Adrenal gland (tissue), 12 donors: ENCODE measurements around the gene KIDINS220. TPM values are rescaled to one million over a fixed set of nuclear protein-coding genes. Genes with fewer than 3 reads are reported as not detected.

Experiments used
- DNase-seq, 7 donors: peaks; one replicate each; pipeline ENCODE4 v3.0.0-alpha.2; 2019 to 2020
- H3K27ac ChIP-seq, 5 donors: fragments of 200-600 bp; sonication (generic) in 4 of 5; 1 replicate in 3 of 5; 2 replicates in 2 of 5; pipeline versions ENCODE4 v1.5.1 to v1.8.0; 2016 to 2020; ENCODE audit warnings: mild to moderate bottlenecking in 1 of 5
- H3K27me3 ChIP-seq: fragments of 200-600 bp; 2 replicates; pipeline ENCODE4 v1.8.0; 2021
- H3K36me3 ChIP-seq, 2 donors: fragments of 200-600 bp; replicated peaks in 1 of 2; 1 replicate in 1 of 2; 2 replicates in 1 of 2; pipeline versions ENCODE4 v1.5.1 to v1.8.0; 2018 to 2022
- H3K4me1 ChIP-seq, 2 donors: fragments of 200-600 bp; replicated peaks in 1 of 2; 1 replicate in 1 of 2; 2 replicates in 1 of 2; pipeline versions ENCODE4 v1.5.1 to v1.8.0; 2018 to 2021
- H3K4me3 ChIP-seq, 4 donors: fragments of 200-600 bp; sonication (generic) in 3 of 4; one replicate each; pipeline ENCODE4 v1.5.1; 2016 to 2018
- H3K9me3 ChIP-seq, 3 donors: fragments of 200-600 bp; sonication (generic) in 1 of 3; replicated peaks in 1 of 3; 1 replicate in 2 of 3; 2 replicates in 1 of 3; pipeline versions ENCODE4 v1.5.1 to v1.8.0; 2016 to 2021
- POLR2A ChIP-seq, 2 donors: fragments of 450-650 bp; IDR thresholded peaks; one replicate each; pipeline ENCODE4 v1.6.1; 2017; ENCODE audit warnings: antibody characterized with exemption in 2 of 2, mild to moderate bottlenecking in 2 of 2, moderate library complexity in 1 of 2
- WGBS, 4 donors: extraction: QIAGEN DNeasy Blood & Tissue Kit in 2 of 4; methylation state at CpG; one replicate each; pipeline versions ENCODE4 v1.1.5 to v1.1.7; 2013 to 2017; 5-methylcytosine and 5-hydroxymethylcytosine counted together
- intact Hi-C, 2 donors: fragments of 100-400 bp; cut with DNase I; formaldehyde crosslinking; loops; one replicate each; pipeline versions ENCODE4 v1.14.1 to v1.15.0; 2022 to 2023
- polyA plus RNA-seq, 3 donors: library from polyadenylated mRNA; stranded (reverse); fragments of 200-250 nt in 2 of 3; fragments of 350-450 nt in 1 of 3; fragmentation: Illumina TruSeq in 1 of 3; extraction: RNeasy Lipid Tissue Mini Kit (QIAGEN cat#74804) in 1 of 3; gene quantifications; one replicate each; pipeline ENCODE4 v1.2.3, GENCODE V29; 2013 to 2014
- total RNA-seq, 9 donors: library from RNA; depleted of rRNA in 4 of 9; stranded (reverse); fragments of >200 nt in 4 of 9; fragments of 120-200 nt in 1 of 9; fragmentation: NEBNext Ultra II Directional in 1 of 9; extraction: Animal tissue kit (Norgen Biotek cat#: 25700) in 1 of 9; gene quantifications; one replicate each; pipeline versions ENCODE4 v1.1.0 to v1.2.4, GENCODE V29; 2013 to 2023
- TF ChIP-seq, protein P1 (sequence below), 6 experiments: fragments of 450-650 bp in 4 of 6; fragments of 200-600 bp in 2 of 6; sonication (generic) in 1 of 6; IDR thresholded peaks; 1 replicate in 5 of 6; 2 replicates in 1 of 6; pipeline versions ENCODE4 v1.5.1 to v1.8.0; 2016 to 2021; ENCODE audit warnings: antibody characterized with exemption in 6 of 6, mild to moderate bottlenecking in 2 of 6, moderate library complexity in 1 of 6
- donor health status: healthy with polysubstance abuse.
- donor health status: Bipolar disorder and iron deficiency.
- donor health status: DM: yes; HTN: yes; CAD: no.
- donor health status: DM: no; HTN: no; CAD: no.
- donor health status: DM: no; HTN: no; CAD: no.
- donor health status: DM: yes; HTN: yes; CAD: no.

KIDINS220 gene
- total and polyA plus RNA-seq, 12 donors, result 17.1 to 162 (median 58.3) TPM

DNA sequence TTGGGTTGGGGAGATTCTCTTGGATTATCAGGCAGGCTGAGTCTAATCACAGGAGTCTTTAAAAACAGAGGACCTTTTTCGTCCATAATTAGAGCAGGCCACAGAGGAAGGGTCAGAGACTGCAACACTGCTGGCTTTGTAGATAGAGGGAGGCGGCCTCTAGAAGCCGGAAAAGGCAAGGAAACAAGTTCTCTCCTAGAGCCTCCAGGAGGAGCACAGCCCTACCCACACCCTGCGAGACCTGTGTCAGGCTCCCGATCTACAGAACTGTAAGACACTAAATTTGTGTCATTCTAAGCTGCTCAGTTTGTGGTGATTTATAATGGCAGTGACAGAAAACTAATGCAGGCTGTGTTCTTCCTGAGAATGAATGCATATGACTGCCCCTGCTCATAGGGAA is 140.2 kb downstream of the KIDINS220 start:
- H3K9me3 ChIP-seq, result no peaks in the 10 kb centered on the region
- H3K4me1 ChIP-seq, result peaks cover 10 to 14% of the 10 kb centered on the region in 2 donors
- no peak for DNase-seq
- H3K36me3 ChIP-seq, result no peaks in the 10 kb centered on the region
- H3K4me3 ChIP-seq, result no peak overlapping the region
- H3K27me3 ChIP-seq, result no peaks in the 10 kb centered on the region
- H3K27ac ChIP-seq, result no peak overlapping the region
- intact Hi-C loops, result loop anchor here in 1 of 2 donors (10.0 kb wide), 1 partner anchor 58 kb away; no protein-coding TSS in a partner anchor
- 86 to 93% (median 90%) methylated on average over 5 of the region's 5 CpGs for WGBS, 4 donors
- TF ChIP-seq, protein P1, sequence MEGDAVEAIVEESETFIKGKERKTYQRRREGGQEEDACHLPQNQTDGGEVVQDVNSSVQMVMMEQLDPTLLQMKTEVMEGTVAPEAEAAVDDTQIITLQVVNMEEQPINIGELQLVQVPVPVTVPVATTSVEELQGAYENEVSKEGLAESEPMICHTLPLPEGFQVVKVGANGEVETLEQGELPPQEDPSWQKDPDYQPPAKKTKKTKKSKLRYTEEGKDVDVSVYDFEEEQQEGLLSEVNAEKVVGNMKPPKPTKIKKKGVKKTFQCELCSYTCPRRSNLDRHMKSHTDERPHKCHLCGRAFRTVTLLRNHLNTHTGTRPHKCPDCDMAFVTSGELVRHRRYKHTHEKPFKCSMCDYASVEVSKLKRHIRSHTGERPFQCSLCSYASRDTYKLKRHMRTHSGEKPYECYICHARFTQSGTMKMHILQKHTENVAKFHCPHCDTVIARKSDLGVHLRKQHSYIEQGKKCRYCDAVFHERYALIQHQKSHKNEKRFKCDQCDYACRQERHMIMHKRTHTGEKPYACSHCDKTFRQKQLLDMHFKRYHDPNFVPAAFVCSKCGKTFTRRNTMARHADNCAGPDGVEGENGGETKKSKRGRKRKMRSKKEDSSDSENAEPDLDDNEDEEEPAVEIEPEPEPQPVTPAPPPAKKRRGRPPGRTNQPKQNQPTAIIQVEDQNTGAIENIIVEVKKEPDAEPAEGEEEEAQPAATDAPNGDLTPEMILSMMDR (IDR thresholded peaks at IDR 0.05), result no peak
- no peak for TF ChIP-seq POLR2A (IDR thresholded peaks at IDR 0.05)

- Histone ChIP-seq H3K27ac (no peak overlapping the region), H3K36me3 (no peaks in the 10 kb centered on the region), H3K9me3 (no peaks in the 10 kb centered on the region), H3K4me1 (peaks cover 10 to 14% of the 10 kb centered on the region in 2 donors), H3K27me3 (no peaks in the 10 kb centered on the region), H3K4me3 (no peak overlapping the region)
- TF ChIP-seq POLR2A (IDR thresholded peaks at IDR 0.05), result no peak
- TF ChIP-seq, protein P1 (IDR thresholded peaks at IDR 0.05), result no peak
- intact Hi-C loops, result loop anchor here in 1 of 2 donors (10.0 kb wide), 1 partner anchor 60 kb away; no protein-coding TSS in a partner anchor
- no peak for DNase-seq
- 93 to 94% (median 94%) methylated on average over 8 of the region's 8 CpGs for WGBS, 4 donors
Observed at GRCh38 chr2:8694737-8695136, 142.7 kb downstream of the KIDINS220 start.

- no peaks in the 10 kb centered on the region for H3K27me3 ChIP-seq
- no peak for TF ChIP-seq POLR2A (IDR thresholded peaks at IDR 0.05)
- TF ChIP-seq, protein P1 (IDR thresholded peaks at IDR 0.05), result peak; percentile 20 to 67 (median 42)
- 24 to 42% (median 33%) methylated on average over 26 to 30 of the region's 30 CpGs for WGBS, 4 donors
- DNase-seq, result peak in 5 of 7 donors; percentile 31 to 59 (median 46)
- peak overlapping the region in 1 of 5 donors; percentile 52 for H3K27ac ChIP-seq
- H3K4me1 ChIP-seq, result peaks cover 10 to 14% of the 10 kb centered on the region in 2 donors
- intact Hi-C loops, result loop anchor here in 1 of 2 donors (10.0 kb wide), 1 partner anchor 62 kb away; no protein-coding TSS in a partner anchor
- H3K36me3 ChIP-seq, result no peaks in the 10 kb centered on the region
- peak overlapping the region in 1 of 4 donors; percentile 41 for H3K4me3 ChIP-seq
- H3K9me3 ChIP-seq, result no peaks in the 10 kb centered on the region
Observed at GRCh38 chr2:8693157-8693821, 144.1 kb downstream of the KIDINS220 start.

DNA sequence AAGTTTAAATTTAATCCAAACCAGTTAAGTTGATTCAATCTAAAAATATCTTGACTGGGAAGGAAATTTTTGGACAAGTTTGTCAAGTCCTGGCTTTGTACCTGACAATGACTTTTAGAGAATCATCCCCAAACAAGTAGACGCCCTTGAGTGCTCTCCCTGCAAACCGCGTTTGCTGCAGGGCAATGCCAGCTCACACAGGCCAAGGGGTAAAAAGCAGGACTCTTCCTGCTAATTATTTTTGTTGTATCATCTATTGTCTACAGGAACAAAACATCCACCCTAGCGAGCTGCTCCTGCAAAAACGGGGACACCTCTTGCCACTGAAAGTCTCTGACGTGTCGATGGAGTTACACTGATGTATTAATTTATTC is 144.6 kb downstream of the KIDINS220 start:
- Histone ChIP-seq H3K27me3 (no peaks in the 10 kb centered on the region), H3K4me3 (peak overlapping the region in 1 of 4 donors; percentile 41)

More for the DNA sequence above, 144.6 kb downstream of the KIDINS220 start:
- intact Hi-C loops, result loop anchor here in 1 of 2 donors (10.0 kb wide), 1 partner anchor 62 kb away; no protein-coding TSS in a partner anchor
- DNase-seq, result no peak
- WGBS, 4 donors, result 35 to 47% (median 40%) methylated on average over 7 of the region's 7 CpGs
- TF ChIP-seq, protein P1 (IDR thresholded peaks at IDR 0.05), result no peak
- no peak for TF ChIP-seq POLR2A (IDR thresholded peaks at IDR 0.05)
- Histone ChIP-seq H3K27ac (peak overlapping the region in 1 of 5 donors; percentile 52), H3K4me1 (peaks cover 10 to 14% of the 10 kb centered on the region in 2 donors), H3K36me3 (no peaks in the 10 kb centered on the region), H3K9me3 (no peaks in the 10 kb centered on the region)
